Islet of Langerhans (tissue), 1 donor: Measurements from ENCODE around the gene SLC9C1.
A peak's percentile ranks its signal among the peaks of the same experiment; 100 is the strongest.

ENCODE experiments used
- FAIRE-seq: peaks from one replicate; lab custom pipeline; 2011; peaks lifted over from hg19 to GRCh38; lab: Jason Lieb, UNC

SLC9C1 gene

DNA sequence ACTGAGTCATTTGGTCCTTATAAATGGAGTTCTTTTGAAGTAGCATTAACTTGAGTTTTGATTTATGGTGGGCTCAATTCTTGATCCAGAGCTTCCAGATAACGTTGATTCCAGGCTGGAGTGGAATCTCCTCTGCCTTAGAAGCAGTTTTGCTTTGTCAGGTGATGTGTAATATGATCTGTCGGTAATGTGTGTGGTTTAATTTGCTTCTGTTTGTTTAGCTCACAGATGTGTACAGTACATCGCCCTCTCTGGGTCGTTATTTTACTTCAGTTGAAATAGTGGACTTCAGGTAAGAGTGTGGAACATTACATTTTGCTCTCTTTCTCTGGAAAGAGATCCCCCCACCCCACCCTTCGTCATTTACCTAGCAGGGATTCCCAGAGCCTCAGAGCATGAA lies 184.7 kb downstream of the SLC9C1 start:
- peak; percentile 87 for FAIRE-seq

DNA sequence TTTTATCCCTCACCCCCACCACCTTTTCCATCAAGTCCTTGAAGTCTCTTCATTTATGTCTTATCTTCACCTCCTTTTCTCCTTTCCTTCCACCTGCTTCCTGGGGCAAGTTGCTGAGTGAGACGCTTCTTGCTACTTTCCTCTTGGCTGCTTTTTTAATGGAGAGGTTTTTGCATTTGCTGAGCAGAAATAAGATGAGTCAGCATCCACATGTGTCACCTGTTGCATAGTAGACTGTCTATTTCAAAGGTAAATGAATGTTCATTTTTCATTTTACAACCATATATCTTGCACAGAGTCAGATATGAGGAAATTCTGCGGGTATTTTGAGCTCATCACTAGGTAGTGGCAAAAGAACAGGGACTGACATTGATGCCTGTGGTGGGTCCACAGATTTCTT lies 189.2 kb downstream of the SLC9C1 start:
- no peak for FAIRE-seq

DNA sequence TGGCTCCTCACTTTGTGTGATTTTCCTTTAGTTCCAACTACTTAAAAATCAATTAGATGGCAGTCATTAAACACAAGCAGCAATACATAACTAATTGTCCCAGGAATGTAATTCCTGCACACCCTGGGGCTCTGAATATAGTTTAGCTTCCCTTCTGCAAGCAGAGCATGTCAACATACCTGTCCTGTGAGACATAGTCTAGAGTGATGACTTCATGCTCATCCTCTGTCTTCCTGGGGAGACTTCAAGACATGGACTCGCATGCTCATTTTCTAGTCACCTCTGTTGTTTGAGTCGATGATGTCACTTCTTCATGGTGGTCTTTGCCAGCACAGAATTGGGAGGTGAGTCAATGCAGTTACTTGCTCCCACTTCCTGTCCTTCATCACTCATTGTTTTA lies 192.1 kb downstream of the SLC9C1 start:
- FAIRE-seq = no peak

DNA sequence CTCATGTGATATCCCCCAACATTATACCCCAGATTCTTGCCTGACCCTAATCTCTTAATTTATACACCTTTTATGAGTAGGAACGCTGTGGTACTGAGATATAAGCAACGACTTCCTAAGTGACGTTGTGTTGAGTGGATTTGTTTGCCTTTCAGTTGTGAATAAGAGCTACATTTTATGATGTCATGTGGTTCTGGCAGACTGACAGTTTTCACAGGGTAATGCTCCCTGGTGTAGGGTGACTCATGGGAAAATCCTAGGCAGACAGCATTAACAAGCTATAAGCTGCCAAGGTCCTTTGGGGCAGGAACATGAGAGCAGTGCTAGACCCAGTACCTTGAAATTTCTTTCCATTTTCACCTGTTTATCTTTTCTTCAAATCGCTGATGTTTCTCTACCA lies 196.6 kb downstream of the SLC9C1 start:
- peak; percentile 98 for FAIRE-seq

DNA sequence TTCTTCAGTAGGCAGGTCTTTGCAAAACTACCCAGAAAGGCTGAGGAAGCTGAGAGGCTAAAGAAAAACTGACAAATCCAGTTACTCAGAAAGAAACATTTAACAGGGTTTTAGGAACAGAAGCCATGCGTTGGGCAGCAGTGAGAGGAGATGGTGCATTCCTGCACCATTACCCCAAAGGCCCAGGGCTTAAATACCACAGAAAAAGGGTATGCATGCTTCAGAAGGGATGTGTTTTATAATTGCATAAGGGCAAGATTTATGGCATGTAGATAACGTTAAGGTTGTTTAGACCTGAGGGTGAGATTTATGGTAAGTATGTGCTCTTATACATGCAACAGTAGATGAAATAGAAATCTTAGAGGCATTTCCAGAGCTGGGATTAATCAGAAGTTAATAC lies 197.8 kb downstream of the SLC9C1 start:
- FAIRE-seq = no peak

DNA sequence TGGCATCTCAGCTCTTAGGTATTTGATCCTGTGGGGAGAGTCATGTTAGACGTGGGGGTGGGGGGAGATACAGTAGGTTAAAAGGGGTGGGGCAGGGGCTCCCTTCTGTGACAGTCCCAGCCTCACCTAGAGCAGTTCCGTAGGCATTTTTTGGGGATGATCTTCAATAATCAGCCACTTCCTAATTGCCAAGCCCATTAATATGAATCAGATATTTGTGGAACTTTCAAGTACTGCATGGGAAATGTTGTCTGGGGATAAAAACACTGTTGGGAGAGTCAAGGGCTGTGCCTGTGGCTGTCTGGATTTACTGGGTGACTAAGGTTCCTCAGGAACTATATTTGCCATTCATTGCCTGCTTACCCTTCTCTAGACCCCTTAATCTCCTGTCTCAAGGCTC lies 198.3 kb downstream of the SLC9C1 start:
- no peak for FAIRE-seq

DNA sequence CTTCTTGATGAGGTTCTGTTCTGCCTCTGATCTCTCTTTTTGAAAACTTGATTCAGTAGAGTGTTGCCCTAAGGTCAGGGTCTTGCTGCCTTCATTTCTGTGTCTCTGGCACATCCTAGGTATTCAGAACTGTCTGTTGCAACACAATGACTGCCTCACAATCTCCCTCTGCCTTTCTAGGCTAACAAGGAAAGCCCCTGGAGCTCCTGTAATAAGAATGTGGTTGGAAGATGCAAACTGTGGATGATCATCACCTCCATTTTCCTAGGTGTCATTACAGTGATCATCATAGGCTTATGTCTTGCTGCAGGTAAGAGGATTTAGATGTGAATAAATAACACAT lies 200.9 kb downstream of the SLC9C1 start:
- FAIRE-seq = no peak

DNA sequence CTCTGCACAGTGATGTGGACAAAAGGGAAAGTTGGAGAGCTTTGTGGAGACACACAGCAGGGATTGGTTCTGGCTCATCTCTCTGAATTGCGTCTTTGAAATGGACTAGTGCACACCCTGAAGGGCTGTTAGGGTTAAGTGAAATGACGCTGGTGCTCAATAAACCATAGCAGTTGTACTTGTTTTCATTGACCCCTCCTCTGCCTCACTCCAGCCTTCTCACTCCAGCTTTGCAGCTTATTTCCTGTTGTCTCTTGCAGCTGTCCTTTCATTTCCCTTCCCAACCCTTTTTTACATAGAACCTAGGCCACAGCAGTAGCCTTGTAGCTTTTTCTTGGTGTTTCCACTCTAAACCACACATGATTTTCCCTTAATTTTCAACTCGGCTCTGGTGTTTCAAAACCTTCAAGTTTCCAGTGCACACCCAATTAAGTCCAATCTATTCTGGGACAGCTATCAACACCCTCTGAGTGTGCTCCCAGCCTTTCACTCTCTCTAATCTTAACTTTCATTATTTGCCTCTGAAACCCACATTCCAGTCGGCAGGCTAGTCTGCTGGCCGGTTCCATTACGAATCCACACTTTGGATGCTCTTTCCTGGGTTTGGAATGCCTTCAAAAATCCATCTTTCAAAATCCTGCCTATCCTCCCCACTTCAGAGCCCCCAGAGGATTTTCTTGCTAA lies 201.4 kb downstream of the SLC9C1 start:
- no peak for FAIRE-seq

DNA sequence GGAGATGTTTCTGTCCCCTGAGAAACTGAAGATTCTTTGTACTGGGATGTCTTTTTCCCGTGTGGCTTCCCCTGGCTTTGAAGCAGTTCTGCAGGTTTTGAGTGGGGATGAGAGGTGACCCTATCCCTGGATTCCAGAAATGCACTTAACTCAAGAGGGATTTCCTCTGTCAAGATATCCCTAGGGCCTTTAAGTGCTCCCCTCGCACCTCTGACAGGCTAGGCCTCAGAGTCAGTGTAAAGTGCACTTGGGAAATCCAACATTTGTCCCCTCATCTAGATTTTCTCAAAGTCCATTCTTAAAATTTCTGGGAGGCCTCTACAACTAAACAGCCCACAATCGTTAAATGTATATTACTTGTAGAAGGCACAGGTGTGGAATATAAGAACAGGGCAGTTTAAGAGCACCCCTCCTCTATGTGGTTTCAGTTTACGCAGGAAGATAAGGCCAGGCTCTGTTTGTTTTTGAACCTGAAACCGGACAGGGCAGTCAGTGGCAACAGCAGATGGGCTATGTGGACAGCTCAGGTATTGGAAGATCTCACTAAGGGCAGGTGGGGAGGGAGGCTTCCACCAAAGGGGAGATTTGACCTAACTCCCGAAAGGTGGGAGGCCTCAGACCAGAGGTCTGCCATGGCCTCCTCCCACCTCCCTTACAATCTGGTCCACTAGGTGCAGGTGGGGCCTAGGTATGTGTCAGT lies 203.0 kb downstream of the SLC9C1 start:
- no peak for FAIRE-seq
